Keratinocyte (primary cell): ENCODE data around the gene MAU2. TPM values are rescaled to one million over a fixed set of nuclear protein-coding genes. Genes with fewer than 3 reads are reported as not detected.

Experiments
- DNase-seq: peaks from one replicate; pipeline ENCODE4 v3.0.0-alpha.2; 2011; ENCODE audit warnings: low read depth, missing footprints, low spot score
- FAIRE-seq: peaks from 2 replicates; lab custom pipeline; 2011; peaks lifted over from hg19 to GRCh38; lab: Jason Lieb, UNC
- H2AFZ ChIP-seq: 2 replicates; pipeline ENCODE4 v1.6.0; 2012; ENCODE audit warnings: low read length, control low read depth, inconsistent platforms; ENCODE audit not compliant: control insufficient read depth
- H3K27ac ChIP-seq: 2 replicates; pipeline ENCODE4 v1.5.1; 2011; ENCODE audit warnings: low read length; ENCODE audit not compliant: control insufficient read depth, insufficient read depth
- H3K27me3 ChIP-seq: 3 replicates; pipeline ENCODE4 v1.6.0; 2011; ENCODE audit warnings: low read length; ENCODE audit not compliant: control insufficient read depth, insufficient read depth; ENCODE audit errors: extremely low read depth
- H3K36me3 ChIP-seq, 2 experiments: 2 replicates in 1 of 2; 3 replicates in 1 of 2; pipeline ENCODE4 v1.5.1; 2011; ENCODE audit warnings: low read length in 2 of 2, mild to moderate bottlenecking in 1 of 2; ENCODE audit not compliant: control insufficient read depth in 2 of 2, insufficient read depth in 2 of 2; ENCODE audit errors: extremely low read depth in 1 of 2
- H3K4me1 ChIP-seq: 3 replicates; pipeline ENCODE4 v1.5.1; 2011; ENCODE audit warnings: low read length; ENCODE audit not compliant: control insufficient read depth, insufficient read depth; ENCODE audit errors: extremely low read depth
- H3K4me2 ChIP-seq: 3 replicates; pipeline ENCODE4 v1.6.0; 2011; ENCODE audit warnings: low read depth, low read length; ENCODE audit not compliant: control insufficient read depth, insufficient read depth; ENCODE audit errors: extremely low read depth
- H3K4me3 ChIP-seq, 3 experiments: fragments of 200-600 bp in 1 of 3; sonication (generic) in 1 of 3; 2 replicates in 2 of 3; 3 replicates in 1 of 3; pipeline ENCODE4 v1.5.1; 2011 to 2016; ENCODE audit warnings: low read length in 3 of 3, mild to moderate bottlenecking in 3 of 3, control low read depth in 2 of 3, inconsistent platforms in 1 of 3, low read depth in 1 of 3, mixed read lengths in 1 of 3, mixed run types in 1 of 3, moderate library complexity in 1 of 3; ENCODE audit not compliant: control insufficient read depth in 2 of 3, insufficient read depth in 2 of 3; ENCODE audit errors: extremely low read depth in 1 of 3
- H3K79me2 ChIP-seq: 2 replicates; pipeline ENCODE4 v1.6.0; 2012; ENCODE audit warnings: low read length; ENCODE audit not compliant: control insufficient read depth, insufficient read depth
- H3K9ac ChIP-seq: 3 replicates; pipeline ENCODE4 v1.6.0; 2011; ENCODE audit warnings: low read length; ENCODE audit not compliant: control insufficient read depth, insufficient read depth; ENCODE audit errors: extremely low read depth
- H3K9me1 ChIP-seq: 3 replicates; pipeline ENCODE4 v1.6.0; 2011; ENCODE audit warnings: low read length; ENCODE audit not compliant: control insufficient read depth, insufficient read depth; ENCODE audit errors: extremely low read depth
- H3K9me3 ChIP-seq: 2 replicates; pipeline ENCODE4 v1.5.1; 2012; ENCODE audit warnings: low read depth, low read length; ENCODE audit not compliant: control insufficient read depth
- H4K20me1 ChIP-seq: 3 replicates; pipeline ENCODE4 v1.6.0; 2011; ENCODE audit warnings: low read length; ENCODE audit not compliant: control insufficient read depth, insufficient read depth; ENCODE audit errors: extremely low read depth
- CTCF ChIP-seq, 3 experiments: IDR thresholded peaks in 1 of 3; conservative IDR thresholded peaks in 1 of 3; optimal IDR thresholded peaks in 1 of 3; 2 replicates in 2 of 3; 3 replicates in 1 of 3; pipeline versions ENCODE3 to v1.5.1; 2011; ENCODE audit warnings: low read length in 3 of 3, mild to moderate bottlenecking in 3 of 3, moderate library complexity in 2 of 3, control low read depth in 1 of 3, inconsistent platforms in 1 of 3; ENCODE audit not compliant: insufficient read depth in 2 of 3; ENCODE audit errors: extremely low read depth in 1 of 3
- EZH2 ChIP-seq: IDR thresholded peaks from one replicate; pipeline ENCODE4 v1.6.1; 2012; ENCODE audit warnings: inconsistent platforms, mild to moderate bottlenecking, low read length, moderate library complexity
- dilution Hi-C: fragments of 300-500 bp; cut with MboI; formaldehyde crosslinking; loops from one replicate; pipeline ENCODE4 v1.7.0; 2020; ENCODE audit warnings: low sequenced_read_pairs; ENCODE audit not compliant: extremely low pct_ligation_motif_present
- polyA plus RNA-seq, 5 experiments: library from polyadenylated mRNA; depleted of rRNA in 3 of 5; stranded (reverse) in 3 of 5; stranded (forward) in 1 of 5; unstranded in 1 of 5; fragments of >200 nt; gene quantifications; 1 replicate in 1 of 5; 2 replicates in 3 of 5; 3 replicates in 1 of 5; pipeline versions ENCODE4 v1.2.1 to v1.2.3, GENCODE V29; 2011 to 2012; ENCODE audit warnings: missing spikeins in 2 of 5, low read depth in 1 of 5, low replicate concordance in 1 of 5

The MAU2 gene
- polyA plus RNA-seq, 1 donor (not counting 4 experiments of a cell fraction or from before 2014, with no cell fraction given): 10.3 TPM

- Histone ChIP-seq H3K4me1 (no peaks in the 10 kb centered on the region), H3K79me2 (no peaks in the 10 kb centered on the region), H4K20me1 (no peaks in the 10 kb centered on the region), H3K27ac (no peak overlapping the region), H3K27me3 (no peaks in the 10 kb centered on the region), H3K9me1 (no peaks in the 10 kb centered on the region), H3K9ac (no peak overlapping the region), H3K36me3 (peaks cover 22 to 36% of the 10 kb centered on the region in 2 experiments), H3K4me3 (no peak overlapping the region), H2AFZ (no peak overlapping the region), H3K4me2 (no peak overlapping the region), H3K9me3 (no peaks in the 10 kb centered on the region)
- FAIRE-seq (no peak), DNase-seq (no peak)
- dilution Hi-C loops: no loop called here
- TF ChIP-seq CTCF (optimal IDR thresholded peaks at IDR 0.05 in 1 of 3, IDR thresholded peaks at IDR 0.05 in 1 of 3, conservative IDR thresholded peaks at IDR 0.05 in 1 of 3; ENCODE audit: extremely low read depth in 1 of 3, insufficient read depth in 2 of 3, low read length in 3 of 3) (no peak), EZH2 (no peak)
These were observed 32.2 kb downstream of the MAU2 start for GRCh38 chr19:19352823-19353222.

DNA sequence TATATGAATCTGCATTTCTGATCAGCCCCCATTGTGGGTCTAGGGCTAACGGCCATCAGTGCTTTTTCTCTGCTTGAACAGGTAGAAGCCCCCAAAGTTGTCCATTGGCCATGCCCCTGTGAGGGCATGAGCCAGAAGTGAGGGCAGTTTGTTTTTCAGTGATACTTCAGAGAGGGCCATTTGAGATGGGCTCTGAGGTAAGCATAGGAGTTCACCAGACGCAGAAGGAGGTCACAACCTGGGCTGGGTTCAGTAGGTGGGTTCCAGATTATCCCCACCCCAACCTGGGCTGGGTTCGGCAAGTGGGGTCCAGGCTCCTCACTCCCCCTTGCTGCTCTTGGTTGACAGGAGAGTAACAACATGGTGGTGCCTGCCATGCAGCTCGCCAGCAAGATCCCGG lies 33.4 kb downstream of the MAU2 start:
- dilution Hi-C loops: no loop called here
- Histone ChIP-seq H3K27me3 (no peaks in the 10 kb centered on the region), H3K9me1 (no peaks in the 10 kb centered on the region), H3K4me3 (no peak overlapping the region), H3K9me3 (no peaks in the 10 kb centered on the region), H3K4me2 (no peak overlapping the region), H3K4me1 (no peaks in the 10 kb centered on the region), H3K36me3 (peaks cover 20 to 32% of the 10 kb centered on the region in 2 experiments), H3K79me2 (no peaks in the 10 kb centered on the region), H3K9ac (no peak overlapping the region), H4K20me1 (no peaks in the 10 kb centered on the region), H3K27ac (no peak overlapping the region), H2AFZ (no peak overlapping the region)
- no peak for DNase-seq
- FAIRE-seq: no peak
- TF ChIP-seq EZH2 (no peak), CTCF (optimal IDR thresholded peaks at IDR 0.05 in 1 of 3, IDR thresholded peaks at IDR 0.05 in 1 of 3, conservative IDR thresholded peaks at IDR 0.05 in 1 of 3; ENCODE audit: extremely low read depth in 1 of 3, insufficient read depth in 2 of 3, low read length in 3 of 3) (no peak)
